ENCODE results near the gene TCEAL1. TPM values are rescaled to one million over a fixed set of nuclear protein-coding genes. Genes with fewer than 3 reads are reported as not detected.

The TCEAL1 gene
- polyA plus RNA-seq, 1 experiment = 30.9 TPM

DNA sequence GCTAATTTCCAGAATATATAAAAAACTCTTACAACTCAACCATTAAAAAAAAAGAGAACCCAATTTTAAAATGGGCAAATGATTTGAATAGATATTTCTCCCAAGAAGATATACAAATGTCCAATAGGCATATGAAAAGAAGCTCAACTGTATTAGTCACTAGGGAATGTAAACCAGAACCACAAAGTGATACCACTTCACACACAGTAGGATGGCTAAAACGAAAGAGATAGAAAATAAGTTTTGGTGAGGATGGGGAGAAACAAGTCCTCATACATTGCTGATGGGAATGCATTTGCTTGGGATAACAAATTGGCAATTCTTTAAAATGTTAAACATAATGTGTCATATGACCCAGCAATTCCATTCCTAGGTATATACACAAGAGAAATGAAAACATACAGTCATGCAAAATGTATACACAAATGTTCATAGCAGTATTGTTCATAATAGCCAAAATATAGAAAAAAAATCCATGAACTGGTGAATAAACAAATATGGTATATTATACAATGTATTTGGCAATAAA is 15.3 kb upstream of the TCEAL1 start:
- CTCF ChIA-PET = no interaction called here
- POLR2A ChIA-PET = no interaction called here
- H3K27me3 ChIP-seq (ENCODE audit: control insufficient read depth, insufficient read depth, low read length) = no peaks in the 10 kb centered on the region
- H3K4me3 ChIP-seq (ENCODE audit: low read depth, low read length) = no peak overlapping the region
- no peaks in the 10 kb centered on the region for H3K36me3 ChIP-seq (ENCODE audit: control insufficient read depth, insufficient read depth, low read length)
- TF ChIP-seq, protein P1, sequence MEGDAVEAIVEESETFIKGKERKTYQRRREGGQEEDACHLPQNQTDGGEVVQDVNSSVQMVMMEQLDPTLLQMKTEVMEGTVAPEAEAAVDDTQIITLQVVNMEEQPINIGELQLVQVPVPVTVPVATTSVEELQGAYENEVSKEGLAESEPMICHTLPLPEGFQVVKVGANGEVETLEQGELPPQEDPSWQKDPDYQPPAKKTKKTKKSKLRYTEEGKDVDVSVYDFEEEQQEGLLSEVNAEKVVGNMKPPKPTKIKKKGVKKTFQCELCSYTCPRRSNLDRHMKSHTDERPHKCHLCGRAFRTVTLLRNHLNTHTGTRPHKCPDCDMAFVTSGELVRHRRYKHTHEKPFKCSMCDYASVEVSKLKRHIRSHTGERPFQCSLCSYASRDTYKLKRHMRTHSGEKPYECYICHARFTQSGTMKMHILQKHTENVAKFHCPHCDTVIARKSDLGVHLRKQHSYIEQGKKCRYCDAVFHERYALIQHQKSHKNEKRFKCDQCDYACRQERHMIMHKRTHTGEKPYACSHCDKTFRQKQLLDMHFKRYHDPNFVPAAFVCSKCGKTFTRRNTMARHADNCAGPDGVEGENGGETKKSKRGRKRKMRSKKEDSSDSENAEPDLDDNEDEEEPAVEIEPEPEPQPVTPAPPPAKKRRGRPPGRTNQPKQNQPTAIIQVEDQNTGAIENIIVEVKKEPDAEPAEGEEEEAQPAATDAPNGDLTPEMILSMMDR (IDR thresholded peaks at IDR 0.05; ENCODE audit: insufficient read depth, low read depth, low read length) = no peak
- DNase-seq (ENCODE audit: low read depth) = no peak

DNA sequence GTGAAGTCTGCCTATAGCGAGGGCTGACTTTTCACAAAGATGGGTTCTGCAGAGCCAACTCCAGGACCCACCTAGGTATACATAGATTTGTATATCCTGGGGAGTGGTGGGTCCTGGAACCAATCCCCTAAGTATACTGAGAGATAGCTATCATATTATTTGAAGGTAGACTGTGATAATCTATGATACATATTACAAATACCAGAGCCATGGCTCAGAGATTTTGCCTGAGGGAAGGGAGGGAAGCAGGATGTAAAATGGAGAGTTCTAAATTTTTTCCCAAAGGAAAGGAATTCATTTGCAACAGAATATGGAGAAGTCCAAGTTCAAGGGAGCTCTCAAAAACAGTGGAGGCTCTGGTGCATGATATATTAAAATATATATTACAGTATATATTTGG is 13.8 kb upstream of the TCEAL1 start:
- Histone ChIP-seq H3K27me3 (ENCODE audit: control insufficient read depth, insufficient read depth, low read length) (no peaks in the 10 kb centered on the region), H3K36me3 (ENCODE audit: control insufficient read depth, insufficient read depth, low read length) (no peaks in the 10 kb centered on the region), H3K4me3 (ENCODE audit: low read depth, low read length) (no peak overlapping the region)
- POLR2A ChIA-PET = interaction anchor here (0.5 to 1.2 kb wide), 2 partner anchors 15 to 63 kb away, joined by 3 to 4 read pairs; no protein-coding TSS in a partner anchor
- CTCF ChIA-PET = interaction anchor here (1.1 kb wide), 1 partner anchor 15 kb away, joined by 5 read pairs; no protein-coding TSS in a partner anchor
- TF ChIP-seq, protein P1 (IDR thresholded peaks at IDR 0.05; ENCODE audit: insufficient read depth, low read depth, low read length) = no peak
- DNase-seq (ENCODE audit: low read depth) = no peak

DNA sequence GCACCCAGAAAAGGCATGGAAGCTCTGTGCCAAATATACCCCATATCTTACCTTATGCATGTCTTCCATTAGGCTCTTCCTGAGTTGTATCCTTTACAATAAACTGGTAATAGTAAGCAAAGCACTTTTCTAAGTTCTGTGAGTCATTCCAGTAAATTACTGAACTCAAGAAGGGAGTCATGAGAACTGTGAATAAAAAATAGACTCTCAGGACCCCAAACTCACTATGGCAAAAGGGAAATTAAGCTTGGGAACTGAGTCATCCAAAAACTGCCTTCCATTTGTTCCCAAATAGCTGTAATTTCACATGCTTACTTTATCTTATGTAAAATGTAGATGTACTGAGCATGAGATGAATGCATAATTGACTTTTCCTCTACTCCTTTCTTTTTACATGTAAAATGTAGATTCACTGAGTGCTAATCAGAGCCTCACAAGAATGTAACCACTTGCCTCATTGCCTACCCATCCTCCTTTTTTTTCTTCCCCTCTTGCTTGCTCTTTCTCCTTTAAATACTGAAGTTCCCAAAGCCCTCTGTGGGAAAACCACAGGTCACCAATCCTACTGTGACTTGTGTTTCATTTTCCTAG is 12.9 kb upstream of the TCEAL1 start:
- H3K4me3 ChIP-seq (ENCODE audit: low read depth, low read length) = no peak overlapping the region
- TF ChIP-seq, protein P1 (IDR thresholded peaks at IDR 0.05; ENCODE audit: insufficient read depth, low read depth, low read length) = no peak
- CTCF ChIA-PET = interaction anchor here (1.1 to 1.2 kb wide), 2 partner anchors 14 to 19 kb away, joined by 3 to 5 read pairs; no protein-coding TSS in a partner anchor
- POLR2A ChIA-PET = interaction anchor here (0.5 to 1.2 kb wide), 2 partner anchors 14 to 62 kb away, joined by 3 to 4 read pairs; no protein-coding TSS in a partner anchor
- DNase-seq (ENCODE audit: low read depth) = no peak
- H3K27me3 ChIP-seq (ENCODE audit: control insufficient read depth, insufficient read depth, low read length) = no peaks in the 10 kb centered on the region
- H3K36me3 ChIP-seq (ENCODE audit: control insufficient read depth, insufficient read depth, low read length) = no peaks in the 10 kb centered on the region

DNA sequence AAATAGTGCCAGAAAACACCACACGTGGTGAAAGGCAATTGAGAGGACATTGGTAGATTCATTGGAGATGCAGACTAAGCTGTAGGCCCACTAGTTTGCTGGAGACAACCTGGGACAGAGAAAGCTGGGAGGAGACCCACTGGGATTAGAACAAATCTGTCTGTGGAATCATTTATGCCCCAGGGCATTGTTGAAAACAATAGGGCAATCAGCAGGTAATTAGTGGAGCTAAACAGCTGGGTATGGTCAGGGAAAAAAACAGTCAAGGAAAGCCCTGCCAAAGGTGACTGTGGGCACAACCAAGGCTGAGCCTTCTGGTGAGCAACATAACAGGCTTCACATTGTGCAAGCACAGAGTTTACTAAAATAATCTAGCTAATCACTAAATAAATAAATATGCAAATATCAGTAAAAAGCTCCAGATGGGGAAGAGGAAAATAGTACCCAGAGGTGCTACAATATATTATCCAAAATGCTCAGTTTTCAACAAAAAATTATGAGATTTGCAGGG is 12.0 kb upstream of the TCEAL1 start:
- ChIA-PET CTCF (interaction anchor here (1.2 kb wide), 2 partner anchors 13 to 20 kb away, joined by 3 to 5 read pairs; no protein-coding TSS in a partner anchor), POLR2A (no interaction called here)
- H3K36me3 ChIP-seq (ENCODE audit: control insufficient read depth, insufficient read depth, low read length) = no peaks in the 10 kb centered on the region
- no peak overlapping the region for H3K4me3 ChIP-seq (ENCODE audit: low read depth, low read length)
- TF ChIP-seq, protein P1 (IDR thresholded peaks at IDR 0.05; ENCODE audit: insufficient read depth, low read depth, low read length) = no peak
- H3K27me3 ChIP-seq (ENCODE audit: control insufficient read depth, insufficient read depth, low read length) = no peaks in the 10 kb centered on the region
- no peak for DNase-seq (ENCODE audit: low read depth)

DNA sequence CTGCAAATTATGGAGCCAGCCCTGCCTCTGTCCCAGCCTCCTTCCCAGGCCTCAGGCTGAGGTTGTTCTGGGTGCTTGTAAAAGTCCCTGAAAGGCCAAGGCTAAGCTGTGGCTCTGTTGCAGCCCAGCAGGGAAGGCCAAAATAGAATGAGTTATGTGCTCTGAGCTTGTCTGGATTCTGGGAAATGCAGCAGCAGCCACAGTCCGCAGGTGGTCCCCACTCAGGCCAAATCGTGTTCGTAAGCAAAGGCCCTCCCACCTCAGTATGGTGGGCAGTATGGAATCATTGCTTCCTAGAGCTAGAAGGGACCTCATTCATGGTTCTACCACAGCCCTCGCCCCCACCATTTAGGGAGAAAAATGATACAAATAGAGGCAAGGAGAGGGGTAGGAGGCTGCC is 4.7 kb upstream of the TCEAL1 start:
- Histone ChIP-seq H3K4me3 (ENCODE audit: low read depth, low read length) (no peak overlapping the region), H3K36me3 (ENCODE audit: control insufficient read depth, insufficient read depth, low read length) (no peaks in the 10 kb centered on the region), H3K27me3 (ENCODE audit: control insufficient read depth, insufficient read depth, low read length) (no peaks in the 10 kb centered on the region)
- DNase-seq (ENCODE audit: low read depth) = no peak
- TF ChIP-seq, protein P1 (IDR thresholded peaks at IDR 0.05; ENCODE audit: insufficient read depth, low read depth, low read length) = no peak
- ChIA-PET POLR2A (no interaction called here), CTCF (no interaction called here)
